Esophagus squamous epithelium (tissue), 4 donors: Measurements from ENCODE around the gene TMEM132D.

Experiments used
- CTCF ChIP-seq, 6 experiments: fragments of 450-650 bp in 4 of 6; fragments of 200-600 bp in 2 of 6; sonication (generic) in 2 of 6; IDR thresholded peaks; one replicate each; pipeline ENCODE4 v1.5.1; 2016 to 2019; ENCODE audit warnings: antibody characterized with exemption in 6 of 6, mild to moderate bottlenecking in 4 of 6, moderate library complexity in 4 of 6
- POLR2A ChIP-seq, 4 donors: fragments of 450-650 bp; IDR thresholded peaks; one replicate each; pipeline ENCODE4 v1.6.1; 2017; ENCODE audit warnings: antibody characterized with exemption in 4 of 4, mild to moderate bottlenecking in 4 of 4, moderate library complexity in 3 of 4

GRCh38 chr12:129052373-129052772, 851.5 kb downstream of the TMEM132D start:
- no peak for TF ChIP-seq POLR2A (IDR thresholded peaks at IDR 0.05)
- no peak for TF ChIP-seq CTCF (IDR thresholded peaks at IDR 0.05)
